ENCODE measurements around the gene ALKBH6.

ALKBH6 gene

DNA sequence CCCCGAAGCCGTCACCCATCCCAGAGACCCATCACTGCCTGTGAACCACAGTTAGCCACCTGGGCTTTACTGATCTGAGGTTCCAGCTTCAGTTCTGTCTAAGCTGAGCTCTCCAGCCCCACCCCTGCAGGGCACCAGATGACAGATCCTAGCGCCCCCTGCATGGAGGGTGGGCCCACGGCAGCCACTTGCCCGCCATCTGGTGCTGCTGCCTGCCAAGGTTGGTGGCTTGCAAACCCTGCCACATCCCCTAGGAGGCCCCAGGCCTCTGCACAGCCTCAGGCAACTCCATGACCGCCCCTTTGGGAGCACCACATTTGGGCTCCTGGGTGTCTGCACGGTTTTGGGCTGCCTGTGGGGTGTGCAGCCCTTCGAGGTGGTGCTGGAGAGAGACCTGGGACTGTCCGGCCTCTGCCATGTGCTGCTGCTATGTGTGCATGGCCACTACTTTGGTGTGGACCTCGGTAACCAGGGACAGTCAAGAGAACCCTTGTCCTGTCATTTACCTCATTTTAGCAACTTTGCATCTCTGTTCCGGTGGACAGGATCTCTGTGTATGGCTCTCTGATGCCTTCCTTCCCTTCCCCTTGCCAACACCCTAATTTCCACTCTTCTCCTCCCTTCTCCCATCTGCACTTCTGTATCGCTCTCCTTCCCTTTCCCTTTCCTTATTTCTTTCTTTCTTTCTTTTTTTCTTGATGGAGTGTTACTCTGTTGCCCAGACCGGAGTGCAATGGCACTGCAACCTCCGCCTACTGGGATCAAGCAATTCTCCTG lies 36.4 kb downstream of the ALKBH6 start (continued):
- no peak for TF ChIP-seq ZSCAN23 (tag by site-specific recombination; IDR thresholded peaks at IDR 0.05)
- TF ChIP-seq ZNF792 (tag by site-specific recombination; IDR thresholded peaks at IDR 0.05): no peak
- 0 out of 2 replicates have a peak, but pooled peaks have one; percentile 31 for TF ChIP-seq ZNF544 (tag by site-specific recombination; IDR thresholded peaks at IDR 0.05)
- no peak for TF ChIP-seq ZNF114 (tag by site-specific recombination; IDR thresholded peaks at IDR 0.05)
- TF ChIP-seq ZNF626 (tag by site-specific recombination; IDR thresholded peaks at IDR 0.05): no peak
- TF ChIP-seq ZNF701 (tag by site-specific recombination; IDR thresholded peaks at IDR 0.05): no peak
- 0 out of 2 replicates have a peak, but pooled peaks have one; percentile 35 for TF ChIP-seq GLIS2 (tag by site-specific recombination; IDR thresholded peaks at IDR 0.05)
- TF ChIP-seq ZNF791 (tag by site-specific recombination; IDR thresholded peaks at IDR 0.05): no peak
- TF ChIP-seq ZNF416 (tag by site-specific recombination; IDR thresholded peaks at IDR 0.05): no peak
- peak; percentile 55; the same call in 1 of the 2 replicates for TF ChIP-seq PRDM1 (tag by site-specific recombination; IDR thresholded peaks at IDR 0.05)
- no peak for TF ChIP-seq MZF1 (tag by site-specific recombination; IDR thresholded peaks at IDR 0.05; ENCODE audit: borderline replicate concordance)
- TF ChIP-seq ZFP69B (tag by site-specific recombination; IDR thresholded peaks at IDR 0.05): peak; percentile 90
- no peak for TF ChIP-seq ZNF394 (tag by site-specific recombination; IDR thresholded peaks at IDR 0.05; ENCODE audit: borderline replicate concordance)
- no peak for TF ChIP-seq ZNF404 (tag by site-specific recombination; IDR thresholded peaks at IDR 0.05)
- TF ChIP-seq, protein P1, sequence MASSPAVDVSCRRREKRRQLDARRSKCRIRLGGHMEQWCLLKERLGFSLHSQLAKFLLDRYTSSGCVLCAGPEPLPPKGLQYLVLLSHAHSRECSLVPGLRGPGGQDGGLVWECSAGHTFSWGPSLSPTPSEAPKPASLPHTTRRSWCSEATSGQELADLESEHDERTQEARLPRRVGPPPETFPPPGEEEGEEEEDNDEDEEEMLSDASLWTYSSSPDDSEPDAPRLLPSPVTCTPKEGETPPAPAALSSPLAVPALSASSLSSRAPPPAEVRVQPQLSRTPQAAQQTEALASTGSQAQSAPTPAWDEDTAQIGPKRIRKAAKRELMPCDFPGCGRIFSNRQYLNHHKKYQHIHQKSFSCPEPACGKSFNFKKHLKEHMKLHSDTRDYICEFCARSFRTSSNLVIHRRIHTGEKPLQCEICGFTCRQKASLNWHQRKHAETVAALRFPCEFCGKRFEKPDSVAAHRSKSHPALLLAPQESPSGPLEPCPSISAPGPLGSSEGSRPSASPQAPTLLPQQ (tag by site-specific recombination; IDR thresholded peaks at IDR 0.05): peak; percentile 95
- no peak for TF ChIP-seq EGR2 (tag by site-specific recombination; IDR thresholded peaks at IDR 0.05; ENCODE audit: low read depth)
- TF ChIP-seq PATZ1 (tag by site-specific recombination; IDR thresholded peaks at IDR 0.05): 0 out of 2 replicates have a peak, but pooled peaks have one; percentile 38
- no peak for TF ChIP-seq ZNF211 (tag by site-specific recombination; IDR thresholded peaks at IDR 0.05; ENCODE audit: low read depth)
- no peak for TF ChIP-seq ZNF645 (tag by site-specific recombination; IDR thresholded peaks at IDR 0.05)
- no peak for TF ChIP-seq SP2 (tag by site-specific recombination; IDR thresholded peaks at IDR 0.05)
- TF ChIP-seq ZNF18 (tag by site-specific recombination; IDR thresholded peaks at IDR 0.05): no peak
- peak; percentile 32; the same call in 1 of the 2 replicates for TF ChIP-seq FEZF1 (tag by site-specific recombination; IDR thresholded peaks at IDR 0.05)
- TF ChIP-seq ZEB2 (tag by site-specific recombination; IDR thresholded peaks at IDR 0.05): no peak

Measured in HEK293 (cell line).